ENCODE measurements around the gene GRIPAP1. TPM values are rescaled to one million over a fixed set of nuclear protein-coding genes. Genes with fewer than 3 reads are reported as not detected.
"Not testable (repeated sequence)": the region's sequence is repeated elsewhere in the genome, so short reads cannot be mapped to it uniquely, and the experiment has no call there.

Gene GRIPAP1
- total RNA-seq, 1 donor, result 24.9 TPM

DNA sequence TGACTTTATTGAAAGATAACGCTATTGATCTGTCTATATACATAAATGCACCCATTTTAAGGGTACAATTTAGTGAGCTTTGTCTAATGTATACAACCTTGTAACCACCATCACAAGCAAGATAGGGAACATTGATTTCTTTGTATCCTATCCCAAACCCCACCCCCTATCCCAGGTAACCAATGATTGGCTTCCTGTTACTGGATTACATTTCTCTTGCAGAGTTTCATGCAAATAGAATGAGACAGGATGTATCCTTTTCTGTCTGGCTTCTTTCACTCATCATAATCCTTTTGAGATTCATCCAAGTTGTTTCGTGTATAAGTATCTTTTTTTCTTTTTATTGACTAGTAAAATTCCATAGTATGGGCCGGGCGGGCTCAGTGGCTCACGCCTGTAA is 1.6 kb upstream of the GRIPAP1 start:
- H3K9me3 ChIP-seq (ENCODE audit: low read depth, low read length), result no peaks in the 10 kb centered on the region

DNA sequence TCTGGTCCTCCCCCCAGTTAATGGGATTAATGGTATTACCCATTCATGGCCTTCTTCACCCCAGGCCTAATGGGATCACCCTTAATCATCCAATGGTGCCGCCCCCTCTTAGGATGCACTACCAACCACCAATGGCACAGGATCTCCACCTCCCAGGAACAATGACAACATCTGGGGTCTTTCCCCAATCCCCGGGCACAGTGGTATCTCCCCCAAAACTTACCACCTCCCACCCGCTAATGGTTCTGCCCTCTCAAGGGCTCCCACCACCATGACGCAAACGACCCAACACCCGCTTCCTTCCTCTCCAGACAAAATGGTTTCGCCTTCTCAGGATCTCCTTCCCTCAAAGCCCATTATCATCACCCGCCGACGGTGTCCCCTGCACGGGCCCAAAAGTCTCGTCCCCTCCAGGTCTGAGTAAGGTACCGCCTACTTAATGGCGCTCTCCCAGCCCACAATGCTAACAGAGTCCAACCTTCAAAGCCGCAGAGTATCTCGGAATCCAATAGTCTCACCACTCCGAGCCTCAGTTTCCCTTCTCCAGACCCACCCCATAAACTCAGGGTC is 458 bp downstream of the GRIPAP1 start:
- Histone ChIP-seq H3K4me3 (ENCODE audit: low read length) (peak overlapping the region; percentile 78), H3K4me1 (ENCODE audit: insufficient read depth, low read length) (peaks cover 12% of the 10 kb centered on the region), H3K27me3 (ENCODE audit: insufficient read depth, low read length) (no peaks in the 10 kb centered on the region), H3K9me3 (ENCODE audit: low read depth, low read length) (no peaks in the 10 kb centered on the region)

More for the DNA sequence above, 1.6 kb upstream of the GRIPAP1 start:
- no peak overlapping the region for H3K4me3 ChIP-seq (ENCODE audit: low read length)
- no peaks in the 10 kb centered on the region for H3K27me3 ChIP-seq (ENCODE audit: insufficient read depth, low read length)
- H3K4me1 ChIP-seq (ENCODE audit: insufficient read depth, low read length), result peaks cover 12% of the 10 kb centered on the region

DNA sequence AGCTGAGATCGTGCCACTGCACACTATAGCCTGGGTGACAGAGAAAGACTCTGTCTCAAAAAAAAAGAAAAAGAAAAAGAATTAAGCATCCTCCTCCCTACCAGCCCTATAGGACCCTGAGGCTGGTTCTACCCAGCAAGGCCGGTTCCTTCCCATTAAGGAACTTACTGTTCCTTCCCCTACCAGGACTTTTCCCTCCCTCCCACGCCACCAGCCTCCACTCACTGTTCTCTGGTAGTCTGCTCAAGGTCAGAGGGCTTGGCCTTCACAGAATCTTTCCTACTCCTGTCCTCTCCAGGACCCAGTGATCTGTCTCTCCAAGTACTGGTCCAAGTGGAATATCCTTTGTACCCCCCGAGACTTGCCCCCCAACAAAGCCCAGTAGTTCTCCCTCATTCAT is 1.4 kb downstream of the GRIPAP1 start:
- H3K4me1 ChIP-seq (ENCODE audit: insufficient read depth, low read length), result peaks cover 12% of the 10 kb centered on the region
- no peaks in the 10 kb centered on the region for H3K9me3 ChIP-seq (ENCODE audit: low read depth, low read length)
- no peaks in the 10 kb centered on the region for H3K27me3 ChIP-seq (ENCODE audit: insufficient read depth, low read length)
- no peak overlapping the region for H3K4me3 ChIP-seq (ENCODE audit: low read length)

DNA sequence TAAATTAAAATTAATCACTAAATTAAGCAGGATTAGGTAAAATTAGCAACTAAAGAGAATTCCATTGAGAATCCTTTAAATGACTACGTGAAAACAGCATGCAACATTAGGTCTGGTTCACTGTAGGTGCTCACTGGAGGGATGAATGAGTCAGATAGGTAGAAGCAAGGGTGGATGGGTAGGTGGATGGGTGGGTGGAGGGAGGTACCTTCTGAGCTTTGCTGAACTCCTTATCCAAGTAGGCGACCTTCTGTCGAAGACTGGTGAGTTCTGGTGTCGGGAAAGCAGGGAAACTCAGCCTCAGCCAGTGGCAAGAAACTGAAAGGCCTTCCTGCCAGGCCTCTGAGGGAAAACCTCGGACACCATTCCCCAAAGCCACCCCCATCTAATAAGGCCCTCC is 3.0 kb downstream of the GRIPAP1 start:
- H3K4me3 ChIP-seq (ENCODE audit: low read length), result no peak overlapping the region
- no peaks in the 10 kb centered on the region for H3K27me3 ChIP-seq (ENCODE audit: insufficient read depth, low read length)
- no peaks in the 10 kb centered on the region for H3K9me3 ChIP-seq (ENCODE audit: low read depth, low read length)
- H3K4me1 ChIP-seq (ENCODE audit: insufficient read depth, low read length), result peaks cover 12% of the 10 kb centered on the region

DNA sequence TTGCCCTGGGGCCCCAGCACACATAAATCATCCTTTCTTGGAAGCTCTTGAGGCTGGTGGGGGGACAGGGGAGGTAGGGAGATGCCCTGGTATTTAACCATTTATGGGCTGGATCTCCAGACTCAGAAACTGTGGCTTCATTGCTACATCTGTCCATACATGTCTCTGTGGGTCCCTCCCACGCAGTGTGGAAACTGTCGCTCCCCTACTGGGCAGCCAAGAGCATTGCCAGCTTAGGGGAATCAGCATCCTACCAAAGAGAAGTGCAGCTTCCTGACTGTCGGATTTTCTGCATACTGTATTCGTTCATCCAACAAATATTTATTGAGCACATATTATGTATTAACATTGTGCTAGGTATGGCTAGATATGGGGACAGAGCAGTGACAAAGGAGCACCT is 3.7 kb downstream of the GRIPAP1 start:
- Histone ChIP-seq H3K4me1 (ENCODE audit: insufficient read depth, low read length) (peaks cover 12% of the 10 kb centered on the region), H3K4me3 (ENCODE audit: low read length) (no peak overlapping the region), H3K9me3 (ENCODE audit: low read depth, low read length) (no peaks in the 10 kb centered on the region), H3K27me3 (ENCODE audit: insufficient read depth, low read length) (no peaks in the 10 kb centered on the region)

DNA sequence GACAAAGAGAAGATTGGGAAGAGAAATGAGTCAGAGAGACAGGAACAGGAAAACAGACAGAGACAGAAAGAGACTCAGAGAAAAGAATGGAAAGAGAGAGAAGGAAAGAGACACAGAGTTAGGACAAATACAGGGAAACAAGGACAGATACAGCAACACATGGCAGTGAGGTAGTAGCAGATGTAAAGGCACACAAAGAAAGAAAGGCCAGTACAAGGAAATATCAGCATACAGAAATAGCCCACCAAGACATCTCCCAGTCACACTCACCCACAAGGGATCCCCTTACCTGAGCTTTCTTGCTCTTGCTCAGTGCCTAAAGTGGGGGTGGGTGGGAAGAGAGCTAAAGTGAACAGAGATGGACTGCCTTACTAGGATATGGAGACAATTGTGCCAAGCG is 4.2 kb downstream of the GRIPAP1 start:
- peaks cover 12% of the 10 kb centered on the region for H3K4me1 ChIP-seq (ENCODE audit: insufficient read depth, low read length)
- no peak overlapping the region for H3K4me3 ChIP-seq (ENCODE audit: low read length)
- no peaks in the 10 kb centered on the region for H3K9me3 ChIP-seq (ENCODE audit: low read depth, low read length)
- H3K27me3 ChIP-seq (ENCODE audit: insufficient read depth, low read length), result no peaks in the 10 kb centered on the region

DNA sequence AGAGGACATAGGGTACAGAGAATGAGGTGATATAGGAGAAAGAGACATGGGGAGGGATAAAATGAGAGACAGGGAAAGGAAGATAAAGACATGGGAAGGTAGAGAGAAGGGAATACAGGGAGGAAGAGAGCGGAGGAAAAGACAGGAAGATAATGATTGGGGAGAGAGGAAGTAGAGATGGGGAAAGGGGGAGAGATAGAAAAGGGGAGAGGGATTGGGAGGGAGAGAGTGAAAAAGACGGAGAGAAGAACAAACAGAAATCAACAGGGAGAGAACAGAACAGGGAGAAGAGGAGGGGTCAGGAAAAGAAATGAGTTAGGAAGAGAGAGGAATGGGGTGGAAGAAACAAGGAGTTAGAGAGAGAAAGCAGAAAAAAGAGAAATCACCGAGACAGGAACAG is 4.6 kb downstream of the GRIPAP1 start:
- peaks cover 12% of the 10 kb centered on the region for H3K4me1 ChIP-seq (ENCODE audit: insufficient read depth, low read length)
- H3K27me3 ChIP-seq (ENCODE audit: insufficient read depth, low read length), result no peaks in the 10 kb centered on the region
- no peaks in the 10 kb centered on the region for H3K9me3 ChIP-seq (ENCODE audit: low read depth, low read length)
- no peak overlapping the region for H3K4me3 ChIP-seq (ENCODE audit: low read length)

DNA sequence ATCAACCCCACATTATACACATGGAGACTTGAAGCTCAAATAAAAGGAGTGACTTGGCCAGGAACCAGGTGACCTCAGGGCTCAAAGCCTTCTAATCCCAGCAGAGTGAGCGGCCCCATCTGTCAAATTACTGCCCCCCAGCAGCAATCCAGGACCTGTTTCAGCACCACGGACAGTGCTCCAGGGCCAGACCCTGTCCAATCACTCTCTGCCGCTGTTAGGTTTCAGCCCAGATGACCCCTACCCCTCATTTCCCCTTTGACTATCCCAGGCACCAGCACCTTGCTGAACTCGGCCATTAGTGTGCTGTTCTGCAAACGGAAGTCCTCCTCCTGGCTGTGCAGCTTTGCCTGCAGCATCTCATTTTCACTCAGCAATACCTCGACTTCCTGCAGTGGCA is 5.1 kb downstream of the GRIPAP1 start:
- H3K27me3 ChIP-seq (ENCODE audit: insufficient read depth, low read length), result no peaks in the 10 kb centered on the region
- no peaks in the 10 kb centered on the region for H3K9me3 ChIP-seq (ENCODE audit: low read depth, low read length)
- peaks cover 12% of the 10 kb centered on the region for H3K4me1 ChIP-seq (ENCODE audit: insufficient read depth, low read length)
- no peak overlapping the region for H3K4me3 ChIP-seq (ENCODE audit: low read length)

DNA sequence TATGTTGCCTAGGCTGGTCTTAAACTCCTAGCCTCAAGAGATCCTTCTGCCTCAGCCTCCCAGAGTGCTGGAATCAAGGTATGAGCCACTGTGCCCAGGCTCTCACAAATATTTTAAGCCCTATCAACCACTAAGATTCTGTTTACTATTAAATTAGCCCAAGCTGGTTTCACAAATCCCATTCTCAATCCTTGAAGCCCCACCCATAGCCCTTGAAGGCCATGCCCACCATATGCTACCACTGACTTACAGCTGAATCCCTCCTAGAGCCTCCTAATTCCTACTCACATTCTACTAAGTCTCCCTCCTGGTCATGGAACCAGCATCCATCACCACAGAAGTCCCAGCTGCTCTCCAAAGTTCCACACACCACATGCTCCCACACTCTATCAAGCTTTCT is 9.7 kb downstream of the GRIPAP1 start:
- no peaks in the 10 kb centered on the region for H3K4me1 ChIP-seq (ENCODE audit: insufficient read depth, low read length)
- no peaks in the 10 kb centered on the region for H3K27me3 ChIP-seq (ENCODE audit: insufficient read depth, low read length)
- H3K4me3 ChIP-seq (ENCODE audit: low read length), result no peak overlapping the region
- H3K9me3 ChIP-seq (ENCODE audit: low read depth, low read length), result no peaks in the 10 kb centered on the region

DNA sequence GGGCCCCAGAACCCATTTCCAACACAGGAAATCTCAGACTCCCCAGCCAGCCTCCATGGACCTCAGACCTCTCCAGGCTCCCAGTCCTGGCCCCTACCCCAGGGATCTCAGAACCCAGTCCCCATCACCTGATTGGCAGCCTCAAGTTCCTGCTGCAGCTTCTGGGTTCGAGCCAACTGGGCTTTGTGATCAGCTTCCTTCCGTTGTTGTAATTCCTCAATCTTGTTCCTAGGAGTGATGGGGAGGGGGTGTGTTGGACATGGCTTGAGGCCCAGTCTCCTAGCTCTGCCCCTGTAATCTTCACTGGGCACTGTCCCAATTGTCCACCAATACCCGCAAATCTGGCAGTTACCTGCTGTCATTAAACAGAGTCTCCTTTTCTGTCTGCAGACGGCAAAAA is 12.6 kb downstream of the GRIPAP1 start:
- Histone ChIP-seq H3K4me3 (ENCODE audit: low read length) (no peak overlapping the region), H3K9me3 (ENCODE audit: low read depth, low read length) (no peaks in the 10 kb centered on the region), H3K4me1 (ENCODE audit: insufficient read depth, low read length) (no peaks in the 10 kb centered on the region), H3K27me3 (ENCODE audit: insufficient read depth, low read length) (no peaks in the 10 kb centered on the region)

DNA sequence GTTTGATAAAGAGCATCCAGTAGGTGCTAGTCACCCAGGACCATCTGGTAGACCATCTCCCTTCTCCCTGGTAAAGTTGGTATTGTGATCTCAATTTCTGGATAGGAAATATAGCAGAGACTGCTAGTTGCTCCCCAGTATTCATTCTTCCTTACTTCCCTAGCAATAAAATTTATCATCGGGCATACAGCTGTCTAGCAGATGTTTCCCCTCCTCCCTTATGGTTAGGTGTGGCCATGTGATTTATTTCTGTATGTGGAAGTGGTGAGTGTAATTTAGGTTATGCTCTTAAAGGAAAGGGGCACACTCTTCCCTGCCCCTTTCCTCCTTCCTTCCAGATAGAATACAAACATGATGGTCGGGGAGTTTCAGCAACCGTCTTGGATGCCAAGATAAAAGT is 18.2 kb downstream of the GRIPAP1 start:
- H3K4me1 ChIP-seq (ENCODE audit: insufficient read depth, low read length), result no peaks in the 10 kb centered on the region
- no peaks in the 10 kb centered on the region for H3K9me3 ChIP-seq (ENCODE audit: low read depth, low read length)
- H3K4me3 ChIP-seq (ENCODE audit: low read length), result no peak overlapping the region
- no peaks in the 10 kb centered on the region for H3K27me3 ChIP-seq (ENCODE audit: insufficient read depth, low read length)

DNA sequence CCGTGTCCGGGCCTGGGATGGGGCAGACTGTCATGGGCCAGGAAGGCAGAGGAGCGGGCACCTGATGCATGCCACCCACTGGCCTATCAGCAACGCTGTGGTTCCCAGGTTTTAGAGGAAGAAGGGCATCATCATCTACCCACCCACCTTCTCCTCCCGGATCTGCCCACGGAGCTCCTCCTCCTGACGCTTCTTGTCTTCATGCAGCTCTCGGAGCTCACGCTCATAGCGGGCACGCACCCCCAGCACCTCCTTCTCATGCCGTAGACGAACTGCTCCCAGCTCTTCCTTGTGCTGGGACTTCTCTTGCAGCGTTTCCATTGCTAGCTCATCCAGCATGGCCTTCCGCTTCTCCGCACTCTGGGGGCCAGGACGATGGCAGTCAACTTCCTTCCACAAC is 19.0 kb downstream of the GRIPAP1 start:
- no peaks in the 10 kb centered on the region for H3K9me3 ChIP-seq (ENCODE audit: low read depth, low read length)
- H3K4me1 ChIP-seq (ENCODE audit: insufficient read depth, low read length), result no peaks in the 10 kb centered on the region
- H3K27me3 ChIP-seq (ENCODE audit: insufficient read depth, low read length), result no peaks in the 10 kb centered on the region
- H3K4me3 ChIP-seq (ENCODE audit: low read length), result no peak overlapping the region

DNA sequence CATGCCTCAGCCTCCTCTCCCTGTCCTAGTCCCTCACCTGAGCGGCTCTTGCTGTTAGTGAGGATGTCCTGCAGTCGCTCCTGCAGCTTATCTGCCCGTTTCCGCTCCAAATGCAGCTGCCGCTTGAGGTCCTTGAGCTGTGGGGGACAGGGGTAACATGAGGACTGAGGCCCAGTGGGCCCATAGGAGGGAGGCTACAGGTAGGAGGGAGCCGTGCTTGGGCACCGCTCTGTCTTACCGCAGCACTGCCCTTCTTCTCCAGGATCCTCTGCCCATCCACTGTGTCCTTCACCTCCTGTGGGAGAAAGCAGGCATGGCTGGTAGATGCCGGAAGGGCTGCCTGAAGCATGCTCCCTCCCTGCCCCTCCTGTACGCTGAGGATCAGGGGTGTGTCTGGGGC is 20.9 kb downstream of the GRIPAP1 start:
- no peaks in the 10 kb centered on the region for H3K27me3 ChIP-seq (ENCODE audit: insufficient read depth, low read length)
- H3K4me3 ChIP-seq (ENCODE audit: low read length), result no peak overlapping the region
- H3K9me3 ChIP-seq (ENCODE audit: low read depth, low read length), result no peaks in the 10 kb centered on the region
- no peaks in the 10 kb centered on the region for H3K4me1 ChIP-seq (ENCODE audit: insufficient read depth, low read length)

DNA sequence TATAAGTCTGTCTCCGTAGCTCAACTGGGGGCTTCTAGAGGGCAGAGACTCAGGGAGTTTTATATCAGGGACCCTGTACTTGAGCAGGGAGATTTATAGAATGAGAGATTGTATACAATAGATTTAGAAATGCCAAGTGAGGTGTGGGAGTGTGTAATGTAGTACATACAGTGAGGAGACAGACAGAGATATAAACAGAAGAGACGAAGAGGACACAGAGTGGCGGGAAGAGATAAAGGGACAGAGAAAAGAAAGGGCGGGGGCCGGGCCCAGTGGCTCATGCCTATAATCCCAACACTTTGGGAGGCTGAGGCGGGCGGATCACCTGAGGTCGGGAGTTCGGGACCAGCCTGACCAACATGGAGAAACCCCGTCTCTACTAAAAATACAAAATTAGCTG is 21.7 kb downstream of the GRIPAP1 start:
- H3K9me3 ChIP-seq (ENCODE audit: low read depth, low read length); H3K27me3 ChIP-seq (ENCODE audit: insufficient read depth, low read length); H3K4me1 ChIP-seq (ENCODE audit: insufficient read depth, low read length); H3K4me3 ChIP-seq (ENCODE audit: low read length): not testable (repeated sequence)

DNA sequence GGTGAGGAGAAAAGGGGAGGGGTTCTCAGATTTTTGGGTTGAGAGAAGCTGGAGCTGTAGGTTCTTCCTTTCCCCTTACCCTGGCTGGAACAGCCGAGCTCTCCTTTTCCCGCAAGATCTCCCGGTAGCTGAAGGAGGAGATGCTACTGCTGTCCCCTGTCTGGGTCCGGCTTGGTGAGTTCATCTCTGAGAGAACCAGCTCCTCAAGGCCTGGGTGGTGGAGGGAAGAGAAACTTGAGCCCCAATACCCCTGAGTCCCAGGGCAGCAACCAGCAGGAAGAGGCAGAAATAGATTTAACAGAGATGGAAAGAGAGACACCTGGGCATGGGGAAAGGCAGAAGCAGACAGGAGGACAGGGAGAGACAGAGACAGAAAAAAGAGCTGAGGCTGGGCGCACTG is 23.8 kb downstream of the GRIPAP1 start:
- Histone ChIP-seq H3K4me1 (ENCODE audit: insufficient read depth, low read length) (no peaks in the 10 kb centered on the region), H3K4me3 (ENCODE audit: low read length) (no peak overlapping the region), H3K27me3 (ENCODE audit: insufficient read depth, low read length) (no peaks in the 10 kb centered on the region), H3K9me3 (ENCODE audit: low read depth, low read length) (no peaks in the 10 kb centered on the region)

DNA sequence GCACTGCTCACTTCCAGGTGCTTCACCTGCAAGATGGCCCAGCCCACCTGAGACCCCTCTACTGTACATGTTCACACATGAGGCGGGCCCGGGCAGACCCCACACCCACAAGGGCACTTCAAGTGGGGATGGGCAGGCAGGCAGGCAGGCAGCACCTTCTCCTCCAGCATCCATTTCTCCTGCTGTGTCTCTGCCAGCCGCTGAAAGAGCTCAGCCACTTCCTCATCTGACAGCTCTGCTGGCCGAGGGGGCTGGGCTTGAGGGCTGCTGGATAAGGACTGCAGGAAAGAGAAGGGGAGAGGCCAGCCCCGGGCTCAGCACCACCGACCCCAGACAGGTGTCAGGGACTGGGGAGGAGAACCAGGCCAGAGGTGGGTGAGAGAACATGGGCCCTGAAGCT is 26.0 kb downstream of the GRIPAP1 start:
- H3K4me1 ChIP-seq (ENCODE audit: insufficient read depth, low read length), result peaks cover 12% of the 10 kb centered on the region
- H3K9me3 ChIP-seq (ENCODE audit: low read depth, low read length), result no peaks in the 10 kb centered on the region
- H3K4me3 ChIP-seq (ENCODE audit: low read length), result no peak overlapping the region
- no peaks in the 10 kb centered on the region for H3K27me3 ChIP-seq (ENCODE audit: insufficient read depth, low read length)

DNA sequence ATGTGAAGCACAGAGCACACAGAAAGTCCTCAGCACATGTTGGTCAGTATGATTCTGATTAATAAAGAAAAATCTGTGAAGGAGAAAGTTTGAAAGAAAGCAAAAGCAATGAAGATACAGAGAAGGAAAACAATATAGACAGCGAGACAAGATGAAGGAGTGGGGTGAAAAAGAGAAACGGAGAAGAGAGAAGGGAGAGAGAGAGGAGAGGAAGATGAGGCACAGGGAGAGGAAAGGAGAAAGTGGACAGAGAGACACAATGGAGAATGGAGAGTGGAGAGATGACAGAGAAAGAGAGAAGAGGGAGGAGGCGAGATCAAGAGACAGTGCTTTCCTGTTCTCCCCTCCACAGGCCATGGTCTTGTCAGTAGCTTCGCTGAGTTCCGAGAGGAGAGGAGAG is 26.5 kb downstream of the GRIPAP1 start:
- Histone ChIP-seq H3K9me3 (ENCODE audit: low read depth, low read length) (no peaks in the 10 kb centered on the region), H3K27me3 (ENCODE audit: insufficient read depth, low read length) (no peaks in the 10 kb centered on the region), H3K4me3 (ENCODE audit: low read length) (no peak overlapping the region), H3K4me1 (ENCODE audit: insufficient read depth, low read length) (peaks cover 12% of the 10 kb centered on the region)
